NB4 (cell line): Measurements from ENCODE around the gene FRS2.

Source experiments
- DNase-seq: peaks from one replicate; pipeline ENCODE4 v3.0.0; 2010; ENCODE audit warnings: low read depth
- H3K4me3 ChIP-seq: one replicate; pipeline ENCODE4 v1.5.1; 2011; ENCODE audit warnings: mild to moderate bottlenecking, low read depth, low read length, moderate library complexity
- CTCF ChIP-seq: IDR thresholded peaks from one replicate; pipeline ENCODE4 v1.5.1; 2012; ENCODE audit warnings: low read depth, low read length
- MAX ChIP-seq: IDR thresholded peaks from 2 replicates; pipeline ENCODE4 v1.6.1; 2011; ENCODE audit warnings: low read depth, low read length
- MYC ChIP-seq: IDR thresholded peaks from 2 replicates; pipeline ENCODE4 v1.6.1; 2011; ENCODE audit warnings: low read depth, low read length
- POLR2A ChIP-seq: IDR thresholded peaks from 2 replicates; pipeline ENCODE4 v1.6.1; 2011; ENCODE audit warnings: mild to moderate bottlenecking; ENCODE audit not compliant: insufficient read length; ENCODE audit errors: extremely low read depth

Gene FRS2

GRCh38 chr12:69527506-69528272 is 57.5 kb downstream of the FRS2 start:
- DNase-seq = no peak
- H3K4me3 ChIP-seq = no peak overlapping the region
- TF ChIP-seq MAX = no peak
- no peak for TF ChIP-seq POLR2A
- no peak for TF ChIP-seq MYC
- no peak for TF ChIP-seq CTCF

- no peak for DNase-seq
- TF ChIP-seq MAX = no peak
- TF ChIP-seq MYC = no peak
- TF ChIP-seq POLR2A = no peak
- TF ChIP-seq CTCF = no peak
- no peak overlapping the region for H3K4me3 ChIP-seq
These were observed 58.8 kb downstream of the FRS2 start for GRCh38 chr12:69529021-69529420.

GRCh38 chr12:69533844-69534243 is 63.7 kb downstream of the FRS2 start:
- TF ChIP-seq MYC (no peak), CTCF (no peak)
- no peak overlapping the region for H3K4me3 ChIP-seq
- DNase-seq = no peak

- no peak overlapping the region for H3K4me3 ChIP-seq
- peak; percentile 13 for DNase-seq
- TF ChIP-seq POLR2A = no peak
- TF ChIP-seq MYC = no peak
- TF ChIP-seq CTCF = no peak
- no peak for TF ChIP-seq MAX
These were observed 64.2 kb downstream of the FRS2 start for GRCh38 chr12:69534389-69534822.

- no peak overlapping the region for H3K4me3 ChIP-seq
- TF ChIP-seq CTCF (no peak), MAX (no peak), POLR2A (no peak), MYC (no peak)
- DNase-seq = no peak
These were observed 70.8 kb downstream of the FRS2 start for GRCh38 chr12:69540987-69541386.
